T1000 (cell line): Measurements from ENCODE around the gene SPATA31A6.
"Not testable (repeated sequence)": the region's sequence is repeated elsewhere in the genome, so short reads cannot be mapped to it uniquely, and the experiment has no call there.

Source experiments
- DNase-seq: peaks from one replicate; lab custom pipeline; 2025; ENCODE audit warnings: mixed read lengths; lab: John Stamatoyannopoulos, UW

SPATA31A6 gene

DNA sequence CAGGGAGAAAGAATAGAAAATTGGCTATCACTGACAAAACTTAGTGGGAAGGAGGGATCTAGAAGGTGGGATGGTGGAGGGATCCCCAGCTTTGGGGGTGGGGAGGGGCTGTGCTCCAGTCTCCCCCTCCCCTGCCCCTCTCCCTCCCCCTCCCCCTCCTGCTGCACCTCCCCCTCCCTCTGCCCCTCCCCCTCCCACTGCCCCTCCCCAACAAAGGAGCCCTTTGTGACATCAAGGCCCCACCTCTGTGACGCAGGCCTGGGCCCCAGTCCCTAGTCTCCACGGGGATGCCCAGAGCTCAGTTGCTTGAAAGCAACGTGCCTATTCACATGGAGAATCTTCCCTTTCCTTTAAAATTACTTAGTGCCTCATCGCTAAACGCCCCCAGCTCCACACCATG is at the start of gene SPATA31A6:
Gene SPATA31A6 (plus strand): TSS at position 301 of the 400 bp plus-strand sequence. CDS start 29 bp downstream, at position 330.
- DNase-seq, result not testable (repeated sequence)

DNA sequence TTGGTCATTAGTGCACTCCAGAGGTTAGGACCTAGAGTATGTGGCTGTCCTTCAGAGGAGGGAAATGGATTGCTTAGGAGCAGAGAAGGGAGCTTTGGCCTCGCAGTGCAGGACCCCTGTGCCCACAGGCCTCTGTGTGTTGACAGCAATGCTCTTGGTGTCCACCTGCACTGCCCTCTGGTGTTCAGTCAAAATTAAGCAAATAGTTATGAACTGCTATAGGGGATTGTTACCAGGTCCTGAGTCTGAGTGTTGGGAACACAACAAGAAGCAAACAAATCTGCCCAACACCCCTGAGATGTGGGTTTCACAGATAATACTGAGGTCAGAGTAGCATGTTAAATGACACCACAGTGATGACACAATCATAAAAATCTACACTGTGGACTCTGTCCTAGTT is 23.2 kb upstream of the SPATA31A6 start:
- DNase-seq, result not testable (repeated sequence)

DNA sequence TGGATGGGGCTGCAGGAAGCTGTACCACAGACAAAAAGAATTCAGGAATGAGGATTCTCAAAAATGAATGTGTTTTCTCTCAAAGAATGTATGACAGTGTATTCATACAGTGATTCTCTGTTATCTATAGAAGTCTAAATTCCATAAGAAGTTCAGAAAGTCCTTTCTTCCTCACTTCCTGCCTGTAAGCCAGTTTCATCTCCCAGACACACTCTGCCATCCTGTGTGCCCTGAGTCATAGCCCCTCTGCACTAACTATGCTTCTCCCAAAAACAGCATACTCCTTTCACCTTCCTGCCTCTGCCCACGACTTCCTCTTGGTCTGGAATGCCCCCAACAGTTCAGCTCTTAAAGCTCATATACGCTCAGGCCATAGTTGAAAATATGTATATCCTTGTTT is 36.4 kb downstream of the SPATA31A6 start:
- DNase-seq, result not testable (repeated sequence)

DNA sequence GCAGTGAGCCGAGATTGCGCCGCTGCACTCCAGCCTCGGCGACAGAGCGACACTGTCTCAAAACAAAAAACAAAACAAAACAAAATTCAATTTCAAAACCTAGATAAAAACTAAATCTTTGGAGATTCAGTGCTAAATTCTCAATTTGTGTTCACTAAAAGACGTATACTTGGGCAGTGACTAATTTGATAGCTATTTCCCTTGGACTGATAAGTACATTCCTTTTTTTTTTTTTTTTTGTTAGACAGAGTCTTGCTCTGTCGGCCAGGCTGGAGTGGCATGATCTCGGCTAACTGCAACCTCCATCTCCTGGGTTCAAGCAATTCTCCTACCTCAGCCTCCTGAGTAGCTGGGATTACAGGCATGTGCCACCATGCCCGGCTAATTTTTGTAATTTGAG is 39.8 kb downstream of the SPATA31A6 start:
- not testable (repeated sequence) for DNase-seq

- DNase-seq, result not testable (repeated sequence)
These were observed 49.6 kb downstream of the SPATA31A6 start for GRCh38 chr9:42233031-42233430.

GRCh38 chr9:42234610-42235009 is 51.2 kb downstream of the SPATA31A6 start:
- not testable (repeated sequence) for DNase-seq

- DNase-seq, result not testable (repeated sequence)
These were observed 52.0 kb downstream of the SPATA31A6 start for GRCh38 chr9:42235352-42235991.

DNA sequence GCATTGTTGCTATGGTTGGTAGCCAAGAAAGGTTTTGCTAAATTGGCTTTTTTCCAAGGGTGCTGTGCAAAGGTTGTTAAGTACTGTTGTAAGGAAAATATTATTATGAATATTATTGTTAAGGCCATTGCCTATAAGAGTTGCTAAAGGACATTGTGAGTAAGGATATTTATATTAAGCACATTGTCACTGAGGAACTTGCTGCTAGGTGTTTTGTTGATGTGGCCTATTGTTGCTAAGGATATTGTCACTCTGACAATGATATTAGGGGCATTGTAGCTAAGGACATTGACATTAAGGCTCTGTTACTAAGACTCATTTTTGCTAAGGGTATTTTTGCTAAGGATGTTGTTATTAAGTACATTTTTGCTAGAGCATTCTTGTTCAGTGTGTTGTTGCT is 52.6 kb downstream of the SPATA31A6 start:
- DNase-seq, result not testable (repeated sequence)

DNA sequence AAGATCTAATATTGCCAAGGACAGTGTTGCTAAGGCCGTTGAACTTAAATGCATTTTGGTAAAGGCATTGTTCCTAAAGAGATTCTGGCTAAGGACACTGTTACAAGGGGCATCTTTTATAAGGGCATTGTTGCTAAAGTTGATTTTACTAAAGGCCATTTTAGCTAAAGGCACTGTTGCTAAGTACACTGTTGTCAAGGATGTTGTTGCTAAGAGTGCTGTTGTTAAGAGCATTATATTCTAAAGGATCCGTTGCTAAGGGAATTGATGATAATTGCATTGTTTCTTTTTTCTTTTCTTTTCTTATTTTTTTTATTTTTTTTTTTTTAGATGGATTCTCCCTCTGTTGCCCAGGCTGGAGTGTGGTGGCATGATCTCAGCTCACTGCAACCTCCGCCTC is 53.9 kb downstream of the SPATA31A6 start:
- not testable (repeated sequence) for DNase-seq

DNA sequence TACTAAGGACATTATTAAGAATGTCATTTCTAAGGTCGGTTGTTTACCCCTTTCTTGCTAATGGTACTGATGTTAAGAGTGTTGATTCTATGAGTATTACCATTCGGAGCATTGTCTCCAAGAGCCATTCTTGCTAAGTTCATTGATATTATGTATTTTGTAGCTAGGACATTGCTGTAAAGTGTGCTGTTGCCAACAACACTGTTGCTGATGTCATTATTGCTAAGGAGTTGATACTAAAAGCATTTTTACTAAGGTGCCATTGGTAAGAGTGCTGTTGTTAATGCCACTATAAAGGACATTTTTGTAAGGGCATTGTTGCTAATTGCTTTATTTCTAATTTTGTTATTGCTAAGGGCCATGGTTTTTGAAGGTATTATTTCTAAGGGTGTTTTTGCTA is 55.4 kb downstream of the SPATA31A6 start:
- not testable (repeated sequence) for DNase-seq
